ENCODE measurements around the gene NTSR2.

- TF ChIP-seq NFYB (CRISPR knock-in tag; conservative IDR thresholded peaks at IDR 0.05; ENCODE audit: low read depth) (no peak), CREM (CRISPR knock-in tag; IDR thresholded peaks at IDR 0.05) (no peak), TEAD4 (CRISPR knock-in tag; IDR thresholded peaks at IDR 0.05) (no peak), CTCF (IDR thresholded peaks at IDR 0.05) (peak; percentile 100), TCF7 (CRISPR knock-in tag; IDR thresholded peaks at IDR 0.05; ENCODE audit: low read depth) (no peak), NR2C2 (CRISPR knock-in tag; IDR thresholded peaks at IDR 0.05) (no peak), MLX (CRISPR knock-in tag; IDR thresholded peaks at IDR 0.05) (no peak), ZNF263 (CRISPR knock-in tag; IDR thresholded peaks at IDR 0.05; ENCODE audit: low read depth) (no peak), IRF2 (CRISPR knock-in tag; IDR thresholded peaks at IDR 0.05; ENCODE audit: borderline replicate concordance, low read depth) (no peak), ATF3 (CRISPR knock-in tag; conservative IDR thresholded peaks at IDR 0.05) (no peak), ATF2 (CRISPR knock-in tag; IDR thresholded peaks at IDR 0.05; ENCODE audit: borderline replicate concordance, low read depth) (no peak)
These were observed 12.0 kb upstream of the NTSR2 start for GRCh38 chr2:11681722-11682589.

Data from WTC11 (cell line).